ENCODE measurements around the gene YARS2. TPM values are rescaled to one million over a fixed set of nuclear protein-coding genes. Genes with fewer than 3 reads are reported as not detected.

YARS2 gene
- total and polyA plus RNA-seq, 2 of the 13 experiments (the other 11 are each of a cell fraction or from before 2014, with no cell fraction given) = 17.9 to 39.6 TPM

DNA sequence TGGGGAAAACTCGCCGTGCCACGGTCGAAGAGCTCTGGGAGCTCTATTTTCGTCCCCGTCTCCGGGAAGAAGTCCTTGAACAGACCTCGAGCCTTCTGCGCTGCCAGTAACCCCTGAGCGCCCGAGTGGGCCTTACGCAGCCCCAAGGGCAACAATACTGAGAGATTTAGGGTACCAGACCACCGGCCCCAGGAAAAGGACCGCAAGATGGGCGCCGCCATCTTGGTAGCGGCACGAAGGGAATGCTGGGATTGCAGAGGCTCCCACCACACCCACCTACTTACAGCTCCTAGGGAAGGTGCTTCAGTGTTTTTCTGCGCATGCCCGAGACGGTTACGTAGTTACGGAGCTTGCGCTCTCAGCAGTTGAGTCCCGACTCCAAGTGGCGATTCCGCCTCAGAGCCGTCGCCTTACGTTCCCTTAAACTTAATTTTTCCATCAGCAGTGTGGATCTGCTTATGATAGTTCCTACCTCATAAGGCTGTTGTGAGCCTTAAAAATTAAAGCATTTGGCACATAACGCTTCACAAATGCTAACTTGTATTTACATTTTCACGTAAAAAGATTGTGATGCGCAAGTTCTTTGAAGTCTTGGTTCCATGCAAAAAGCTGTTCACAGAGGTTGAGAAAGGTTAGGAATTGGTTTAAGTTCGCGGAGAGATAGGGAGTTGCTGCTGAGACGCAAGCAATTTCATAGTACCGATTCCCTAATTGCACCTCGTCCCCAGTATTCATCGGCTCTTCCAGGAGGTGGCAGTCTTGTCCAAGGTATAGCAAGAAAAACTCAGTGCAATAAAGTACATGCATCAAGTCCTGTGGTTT is at the start of gene YARS2 (continued):
- TF ChIP-seq, protein P1, sequence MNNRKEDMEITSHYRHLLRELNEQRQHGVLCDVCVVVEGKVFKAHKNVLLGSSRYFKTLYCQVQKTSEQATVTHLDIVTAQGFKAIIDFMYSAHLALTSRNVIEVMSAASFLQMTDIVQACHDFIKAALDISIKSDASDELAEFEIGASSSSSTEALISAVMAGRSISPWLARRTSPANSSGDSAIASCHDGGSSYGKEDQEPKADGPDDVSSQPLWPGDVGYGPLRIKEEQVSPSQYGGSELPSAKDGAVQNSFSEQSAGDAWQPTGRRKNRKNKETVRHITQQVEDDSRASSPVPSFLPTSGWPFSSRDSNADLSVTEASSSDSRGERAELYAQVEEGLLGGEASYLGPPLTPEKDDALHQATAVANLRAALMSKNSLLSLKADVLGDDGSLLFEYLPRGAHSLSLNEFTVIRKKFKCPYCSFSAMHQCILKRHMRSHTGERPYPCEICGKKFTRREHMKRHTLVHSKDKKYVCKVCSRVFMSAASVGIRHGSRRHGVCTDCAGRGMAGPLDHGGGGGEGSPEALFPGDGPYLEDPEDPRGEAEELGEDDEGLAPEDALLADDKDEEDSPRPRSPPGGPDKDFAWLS (CRISPR knock-in tag; IDR thresholded peaks at IDR 0.05; ENCODE audit: borderline replicate concordance) = no peak
- TF ChIP-seq GFI1 (CRISPR knock-in tag; IDR thresholded peaks at IDR 0.05; ENCODE audit: borderline replicate concordance) = 0 out of 2 replicates have a peak, but pooled peaks have one; percentile 13
- no peak for TF ChIP-seq ZNF564 (CRISPR knock-in tag; IDR thresholded peaks at IDR 0.05)
- TF ChIP-seq, protein P2, sequence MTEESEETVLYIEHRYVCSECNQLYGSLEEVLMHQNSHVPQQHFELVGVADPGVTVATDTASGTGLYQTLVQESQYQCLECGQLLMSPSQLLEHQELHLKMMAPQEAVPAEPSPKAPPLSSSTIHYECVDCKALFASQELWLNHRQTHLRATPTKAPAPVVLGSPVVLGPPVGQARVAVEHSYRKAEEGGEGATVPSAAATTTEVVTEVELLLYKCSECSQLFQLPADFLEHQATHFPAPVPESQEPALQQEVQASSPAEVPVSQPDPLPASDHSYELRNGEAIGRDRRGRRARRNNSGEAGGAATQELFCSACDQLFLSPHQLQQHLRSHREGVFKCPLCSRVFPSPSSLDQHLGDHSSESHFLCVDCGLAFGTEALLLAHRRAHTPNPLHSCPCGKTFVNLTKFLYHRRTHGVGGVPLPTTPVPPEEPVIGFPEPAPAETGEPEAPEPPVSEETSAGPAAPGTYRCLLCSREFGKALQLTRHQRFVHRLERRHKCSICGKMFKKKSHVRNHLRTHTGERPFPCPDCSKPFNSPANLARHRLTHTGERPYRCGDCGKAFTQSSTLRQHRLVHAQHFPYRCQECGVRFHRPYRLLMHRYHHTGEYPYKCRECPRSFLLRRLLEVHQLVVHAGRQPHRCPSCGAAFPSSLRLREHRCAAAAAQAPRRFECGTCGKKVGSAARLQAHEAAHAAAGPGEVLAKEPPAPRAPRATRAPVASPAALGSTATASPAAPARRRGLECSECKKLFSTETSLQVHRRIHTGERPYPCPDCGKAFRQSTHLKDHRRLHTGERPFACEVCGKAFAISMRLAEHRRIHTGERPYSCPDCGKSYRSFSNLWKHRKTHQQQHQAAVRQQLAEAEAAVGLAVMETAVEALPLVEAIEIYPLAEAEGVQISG (CRISPR knock-in tag; IDR thresholded peaks at IDR 0.05) = peak; percentile 71
- no peak for TF ChIP-seq ZNF839 (CRISPR knock-in tag; IDR thresholded peaks at IDR 0.05; ENCODE audit: borderline replicate concordance)
- TF ChIP-seq KLF11 (CRISPR knock-in tag; IDR thresholded peaks at IDR 0.05) = peak; percentile 32; the same call in 1 of the 2 replicates
- no peak for TF ChIP-seq RFX3 (CRISPR knock-in tag; IDR thresholded peaks at IDR 0.05)
- TF ChIP-seq SP5 (CRISPR knock-in tag; IDR thresholded peaks at IDR 0.05; ENCODE audit: borderline replicate concordance, low read depth) = 0 out of 2 replicates have a peak, but pooled peaks have one; percentile 34
- TF ChIP-seq RAD51 (IDR thresholded peaks at IDR 0.05; ENCODE audit: borderline replicate concordance) = no peak
- no peak for TF ChIP-seq ZNF780A (CRISPR knock-in tag; IDR thresholded peaks at IDR 0.05)
- TF ChIP-seq, protein P3, sequence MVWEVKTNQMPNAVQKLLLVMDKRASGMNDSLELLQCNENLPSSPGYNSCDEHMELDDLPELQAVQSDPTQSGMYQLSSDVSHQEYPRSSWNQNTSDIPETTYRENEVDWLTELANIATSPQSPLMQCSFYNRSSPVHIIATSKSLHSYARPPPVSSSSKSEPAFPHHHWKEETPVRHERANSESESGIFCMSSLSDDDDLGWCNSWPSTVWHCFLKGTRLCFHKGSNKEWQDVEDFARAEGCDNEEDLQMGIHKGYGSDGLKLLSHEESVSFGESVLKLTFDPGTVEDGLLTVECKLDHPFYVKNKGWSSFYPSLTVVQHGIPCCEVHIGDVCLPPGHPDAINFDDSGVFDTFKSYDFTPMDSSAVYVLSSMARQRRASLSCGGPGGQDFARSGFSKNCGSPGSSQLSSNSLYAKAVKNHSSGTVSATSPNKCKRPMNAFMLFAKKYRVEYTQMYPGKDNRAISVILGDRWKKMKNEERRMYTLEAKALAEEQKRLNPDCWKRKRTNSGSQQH (CRISPR knock-in tag; IDR thresholded peaks at IDR 0.05; ENCODE audit: low read depth) = no peak
- TF ChIP-seq, protein P4, sequence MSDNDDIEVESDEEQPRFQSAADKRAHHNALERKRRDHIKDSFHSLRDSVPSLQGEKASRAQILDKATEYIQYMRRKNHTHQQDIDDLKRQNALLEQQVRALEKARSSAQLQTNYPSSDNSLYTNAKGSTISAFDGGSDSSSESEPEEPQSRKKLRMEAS (IDR thresholded peaks at IDR 0.05) = peak; percentile 29; the same call in 1 of the 2 replicates
- no peak for TF ChIP-seq IKZF1 (IDR thresholded peaks at IDR 0.05)
- TF ChIP-seq SMYD3 (CRISPR knock-in tag; IDR thresholded peaks at IDR 0.05) = 0 out of 2 replicates have a peak, but pooled peaks have one; percentile 38
- no peak for TF ChIP-seq ZNF34 (CRISPR knock-in tag; IDR thresholded peaks at IDR 0.05; ENCODE audit: borderline replicate concordance)
- 0 out of 2 replicates have a peak, but pooled peaks have one; percentile 7 for TF ChIP-seq CHCHD3 (CRISPR knock-in tag; IDR thresholded peaks at IDR 0.05)
- no peak for TF ChIP-seq KDM4B (CRISPR knock-in tag; IDR thresholded peaks at IDR 0.05)
- no peak for TF ChIP-seq ZNF746 (CRISPR knock-in tag; IDR thresholded peaks at IDR 0.05)
- no peak for TF ChIP-seq ZNF282 (IDR thresholded peaks at IDR 0.05; ENCODE audit: partially characterized antibody)
- no peak for TF ChIP-seq TMF1 (CRISPR knock-in tag; IDR thresholded peaks at IDR 0.05; ENCODE audit: low read depth)
- TF ChIP-seq ZFP62 (CRISPR knock-in tag; IDR thresholded peaks at IDR 0.05) = no peak
- peak; percentile 98 for TF ChIP-seq YY1 (IDR thresholded peaks at IDR 0.05; ENCODE audit: insufficient read depth, insufficient replicate concordance, low read depth, low read length)
- no peak for TF ChIP-seq ZFP36L2 (CRISPR knock-in tag; IDR thresholded peaks at IDR 0.05)
- peak; percentile 93 for TF ChIP-seq ASH2L (IDR thresholded peaks at IDR 0.05; ENCODE audit: insufficient read length, low read depth, low read length)

Measured in HepG2 (cell line).